ENCODE data around the gene CLIP1.

Gene CLIP1

DNA sequence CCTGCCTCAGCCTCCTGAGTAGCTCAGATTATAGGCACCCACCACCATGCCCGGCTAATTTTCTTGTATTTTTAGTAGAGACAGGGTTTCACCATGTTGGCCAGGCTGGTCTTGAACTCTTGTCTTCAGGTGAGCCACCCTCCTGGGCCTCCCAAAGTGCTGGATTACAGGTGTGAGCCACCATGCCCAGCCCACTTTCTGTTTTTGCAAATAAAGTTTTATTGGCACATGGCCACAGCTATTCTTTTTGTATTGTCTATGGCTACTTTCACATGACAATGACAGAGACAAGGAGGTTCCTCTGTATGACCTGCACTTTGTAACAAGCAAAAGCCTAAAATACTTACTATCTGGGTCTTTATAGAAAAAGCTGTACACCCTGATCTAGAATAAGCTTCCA is 176.9 kb downstream of the CLIP1 start:
- DNase-seq (ENCODE audit: low spot score) = no peak

DNA sequence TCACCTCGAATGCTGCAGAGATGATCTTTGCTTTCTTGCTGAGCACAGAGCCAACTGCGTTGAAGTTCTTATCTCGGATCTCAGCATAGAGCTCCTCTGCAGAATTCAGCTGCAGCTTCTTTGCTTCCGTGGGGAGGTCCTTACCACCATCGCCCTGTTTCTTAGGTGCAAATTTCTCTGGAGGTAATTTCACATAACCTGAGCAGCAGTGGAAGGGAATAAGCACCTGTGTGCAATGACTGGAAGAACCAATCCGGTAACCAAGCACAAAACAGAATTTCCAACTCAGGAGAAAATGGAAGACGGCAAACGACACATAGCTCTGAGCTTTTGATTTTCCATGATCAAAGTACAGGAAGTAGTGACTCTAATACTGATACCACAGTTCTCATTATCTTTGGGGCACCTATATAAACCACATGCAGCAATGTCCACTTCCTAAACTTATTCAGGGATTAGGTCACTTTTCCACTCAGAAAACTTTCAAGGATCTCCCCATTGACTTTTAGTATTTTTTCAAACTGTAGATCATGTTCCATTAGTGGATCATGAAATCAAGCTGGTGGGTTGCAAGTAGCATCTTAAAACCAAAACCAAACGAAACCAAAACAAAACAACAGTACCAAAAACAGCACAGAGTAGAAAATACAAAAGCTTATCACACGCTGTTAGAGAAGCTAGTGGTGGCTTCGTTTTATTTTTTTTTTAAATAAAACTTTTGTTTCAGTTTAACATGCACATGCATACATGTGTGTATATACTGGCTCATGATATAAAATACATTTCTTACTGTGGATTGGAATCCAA is 177.7 kb downstream of the CLIP1 start:
- DNase-seq (ENCODE audit: low spot score) = no peak

DNA sequence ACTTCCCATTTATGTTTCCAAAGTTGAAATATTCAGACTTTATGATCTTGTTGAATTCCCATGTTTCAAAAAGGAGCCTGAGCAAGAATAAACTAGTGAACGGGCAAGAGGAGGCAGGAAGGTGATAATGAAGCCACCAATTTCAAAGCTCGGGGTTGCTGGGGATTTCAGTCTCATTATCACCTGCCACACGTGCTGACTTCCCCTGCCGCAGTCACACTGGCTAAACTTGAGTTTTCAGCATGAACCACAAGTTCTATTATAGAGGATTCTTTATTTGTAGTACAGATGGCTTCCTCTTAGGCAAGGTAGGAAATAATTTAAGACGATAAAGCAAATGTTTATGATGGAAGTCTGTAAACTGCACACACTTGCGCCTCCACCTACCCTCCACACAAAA is 178.5 kb downstream of the CLIP1 start:
- no peak for DNase-seq (ENCODE audit: low spot score)

DNA sequence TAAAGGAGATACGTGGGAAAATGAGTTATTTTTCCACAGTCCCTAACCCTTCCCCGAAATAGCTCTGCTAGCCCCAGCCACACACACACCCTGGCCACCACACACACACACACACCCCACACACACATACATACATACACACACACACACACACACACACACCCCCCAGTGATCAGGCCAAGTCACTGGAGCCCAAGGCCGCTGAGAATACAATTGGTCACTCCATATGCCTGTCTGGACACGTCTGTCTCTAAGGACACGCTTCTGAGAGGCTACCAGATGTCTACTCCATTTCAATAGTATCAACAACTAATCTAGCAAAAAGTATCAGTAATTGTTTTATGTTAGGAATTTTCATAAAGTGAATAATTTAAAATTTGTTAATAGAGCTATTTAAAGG is 183.6 kb downstream of the CLIP1 start:
- no peak for DNase-seq (ENCODE audit: low spot score)

DNA sequence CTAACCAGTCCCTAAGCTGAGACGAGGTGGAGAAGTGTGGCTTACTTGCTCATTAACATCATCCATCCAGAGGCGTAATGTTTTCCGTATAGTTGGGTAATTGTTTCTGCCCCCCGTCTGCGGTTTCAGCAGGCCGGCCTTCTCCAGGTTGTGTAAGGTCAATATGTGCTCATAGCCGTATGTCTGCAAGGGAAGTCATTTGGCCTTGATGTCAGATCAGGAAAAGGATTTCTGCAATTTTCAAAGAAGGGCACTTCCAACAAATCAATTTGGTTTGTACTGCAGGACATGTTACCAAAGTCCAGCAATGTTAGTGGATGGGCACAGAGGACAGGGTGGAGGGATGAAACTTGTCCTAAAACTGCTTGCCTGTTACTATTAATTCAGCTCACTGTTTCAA is 186.7 kb downstream of the CLIP1 start:
- no peak for DNase-seq (ENCODE audit: low spot score)

DNA sequence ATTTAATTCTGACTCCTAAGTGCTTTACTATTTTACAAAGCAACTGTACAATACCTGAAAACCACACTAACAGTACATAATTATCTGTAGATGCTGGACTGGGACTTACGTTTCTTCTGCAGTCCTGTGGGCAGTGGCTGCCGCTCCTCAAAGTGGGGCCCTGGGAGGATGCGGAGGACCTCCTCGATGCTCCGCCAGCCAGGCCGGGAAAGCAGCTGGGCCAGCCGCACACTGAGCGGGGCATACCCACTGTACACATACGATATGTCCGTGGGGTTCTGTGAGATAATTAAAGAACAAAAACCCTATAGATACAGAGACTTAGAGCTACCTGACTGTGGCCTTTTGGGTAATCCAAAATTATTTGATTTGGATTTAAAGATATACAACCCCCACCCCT is 189.8 kb downstream of the CLIP1 start:
- no peak for DNase-seq (ENCODE audit: low spot score)

DNA sequence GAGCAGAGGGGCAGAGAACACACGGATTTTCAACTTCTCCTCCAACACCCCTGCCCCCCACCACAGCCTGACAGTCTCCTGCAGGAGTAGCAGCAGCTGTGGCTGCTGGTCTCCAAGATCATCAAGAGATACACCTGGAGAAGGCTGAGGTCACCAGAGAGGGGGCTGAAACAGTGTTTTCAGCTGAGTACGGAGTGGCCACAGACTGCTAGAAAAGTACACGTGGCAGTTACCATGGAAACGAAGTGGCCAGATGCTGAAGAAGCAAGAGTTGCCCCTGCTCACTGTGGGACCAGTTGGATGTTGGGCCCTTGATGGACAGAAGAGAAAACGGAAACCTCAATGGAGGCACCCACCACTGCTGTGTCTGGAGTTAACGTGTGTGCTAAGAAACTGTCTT is 191.7 kb downstream of the CLIP1 start:
- DNase-seq (ENCODE audit: low spot score) = no peak

DNA sequence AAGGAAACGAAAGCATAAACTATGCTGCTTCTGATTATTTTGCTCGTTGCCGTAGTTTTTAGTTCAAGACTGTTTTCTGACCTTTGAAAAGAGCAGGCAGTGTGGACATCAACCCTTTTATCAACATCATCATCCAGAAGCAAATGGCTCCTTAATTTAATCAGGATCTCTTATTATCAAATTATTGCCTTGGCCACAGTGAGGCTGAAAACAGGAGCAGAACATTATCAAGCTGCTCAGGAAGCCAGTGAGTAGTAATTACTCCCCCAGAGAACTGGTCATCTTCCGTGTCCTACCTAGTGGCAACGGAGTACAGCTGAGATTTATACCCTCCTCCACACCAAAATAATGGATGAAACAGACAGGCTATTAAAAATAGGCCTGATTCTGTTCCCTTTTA is 194.4 kb downstream of the CLIP1 start:
- no peak for DNase-seq (ENCODE audit: low spot score)

DNA sequence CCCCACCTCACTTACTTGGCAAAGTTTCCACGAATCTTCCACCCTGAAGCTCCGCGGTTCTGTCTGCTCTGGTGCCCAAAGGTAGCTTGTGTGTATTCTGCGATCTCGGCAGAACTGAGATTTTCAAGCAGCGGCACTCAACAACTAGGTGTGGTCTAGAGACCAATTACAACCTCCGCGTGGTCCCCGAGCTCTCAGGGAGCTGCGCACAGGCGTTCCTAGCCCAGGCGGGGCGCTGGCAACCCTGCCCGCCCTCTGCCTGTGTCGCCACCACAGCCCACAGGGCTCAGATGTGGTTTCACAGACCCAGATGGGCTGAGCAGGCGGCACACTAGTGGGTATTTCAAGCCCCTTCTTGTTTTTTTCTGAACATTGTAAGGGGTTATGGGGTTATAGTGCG is 195.1 kb downstream of the CLIP1 start:
- no peak for DNase-seq (ENCODE audit: low spot score)

DNA sequence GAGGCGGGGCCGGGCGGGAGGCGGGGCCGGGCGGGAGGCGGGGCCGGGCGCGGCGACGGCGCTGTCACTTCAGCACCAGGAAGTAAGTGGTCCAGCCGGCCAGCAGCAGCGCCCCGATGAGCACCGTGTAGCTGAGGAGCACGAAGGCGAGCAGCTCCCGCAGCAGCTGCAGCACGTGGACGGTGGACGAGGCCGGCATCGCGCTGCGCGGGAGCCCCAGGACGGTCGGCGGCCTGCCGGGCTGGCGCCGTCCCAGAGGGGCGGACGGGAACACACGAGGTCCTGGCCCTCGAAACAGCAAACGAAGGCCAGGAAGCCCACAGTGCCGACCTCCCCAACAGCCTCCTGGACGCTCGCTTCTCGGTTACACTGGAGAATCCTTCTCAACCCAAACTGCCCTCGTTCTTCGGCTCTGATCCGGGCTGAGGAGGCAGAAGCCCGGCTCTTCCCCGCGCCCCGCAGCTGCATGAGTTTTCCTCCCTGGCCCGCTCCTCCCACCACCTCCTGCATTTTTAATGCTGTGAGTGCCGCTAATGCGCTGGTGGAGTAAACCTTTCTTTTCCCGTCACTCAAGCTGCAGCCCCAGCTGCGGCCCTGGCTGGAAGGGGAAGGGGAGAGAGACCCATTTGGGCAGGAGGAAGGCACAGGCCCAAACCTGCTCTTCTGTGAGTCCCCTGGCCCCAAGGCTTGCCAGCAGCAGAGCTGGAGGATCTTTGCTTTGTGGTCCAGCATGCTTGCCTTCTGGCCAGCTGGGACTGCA is 195.9 kb downstream of the CLIP1 start:
- no peak for DNase-seq (ENCODE audit: low spot score)

DNA sequence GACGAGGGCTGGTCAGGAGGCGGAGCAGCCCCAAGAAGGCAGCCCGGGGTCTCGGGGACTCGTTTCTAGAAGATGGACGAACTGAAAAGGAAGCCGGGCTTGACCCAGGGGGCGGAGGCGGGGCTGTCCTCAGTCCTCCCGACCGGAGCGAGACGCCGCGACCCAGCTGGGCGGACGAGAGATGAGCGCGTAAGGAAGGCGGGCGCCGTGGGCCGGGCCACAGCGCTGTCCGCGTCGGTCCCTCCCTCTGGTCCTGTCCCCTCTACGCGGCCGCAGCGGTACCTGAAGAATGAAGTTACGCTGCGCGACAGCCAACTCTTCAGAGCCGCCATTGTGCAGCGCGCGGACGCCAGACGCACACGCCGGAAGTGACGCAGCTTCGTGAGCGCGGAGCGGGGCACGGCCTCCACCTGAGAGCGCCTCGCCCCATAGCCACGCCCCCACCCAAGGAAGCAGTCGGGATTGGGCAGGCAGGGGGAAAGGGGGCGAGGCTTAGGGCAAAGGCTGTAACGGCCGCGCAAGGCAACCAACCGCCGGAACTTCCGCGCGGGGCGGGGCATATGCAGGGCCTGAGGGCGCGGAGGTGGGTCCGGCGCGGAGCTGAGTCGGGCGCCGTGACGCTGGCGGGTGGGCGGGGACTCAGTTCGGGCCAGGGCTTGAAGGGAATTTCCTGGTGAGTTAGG is 196.6 kb downstream of the CLIP1 start, which contains the start of gene DIABLO:
Gene DIABLO, minus strand, starts transcription at position 370 of the 683 bp plus-strand sequence. Its CDS starts 38 bp downstream, at position 332.
- DNase-seq (ENCODE audit: low spot score) = peak; percentile 100
